ENCODE data around the gene CRYL1.

DNA sequence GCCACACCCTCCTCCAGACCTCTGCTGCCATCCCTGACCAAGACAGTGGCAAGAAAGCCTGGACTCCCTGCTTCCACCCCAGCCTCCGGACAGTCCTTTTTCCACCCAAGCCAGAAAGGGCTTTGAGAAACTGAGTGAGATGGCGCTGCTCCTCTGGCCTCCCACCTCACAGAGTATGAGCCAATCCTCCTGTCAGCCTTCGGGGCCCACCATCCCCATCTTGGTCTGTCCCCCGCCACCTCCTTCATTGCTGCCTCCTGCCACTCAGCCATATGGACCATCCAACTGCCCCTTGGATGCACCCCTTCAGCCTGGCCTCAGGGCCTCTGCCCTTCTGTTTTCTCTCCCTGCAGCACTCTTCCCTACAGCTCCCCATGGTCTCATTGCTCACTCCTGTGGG, 125.7 kb downstream of the CRYL1 start:
- TF ChIP-seq PAX5 (IDR thresholded peaks at IDR 0.05; ENCODE audit: insufficient read depth, low read length, severe bottlenecking), result no peak
- TF ChIP-seq POLR2A (IDR thresholded peaks at IDR 0.05; ENCODE audit: low read depth, low read length), result no peak
- TF ChIP-seq TAF1 (IDR thresholded peaks at IDR 0.05; ENCODE audit: low read depth, low read length), result no peak
- no peak for TF ChIP-seq POLR2AphosphoS5 (IDR thresholded peaks at IDR 0.05; ENCODE audit: low read depth, low read length)
